ENCODE results near the gene VPS33B.

DNA sequence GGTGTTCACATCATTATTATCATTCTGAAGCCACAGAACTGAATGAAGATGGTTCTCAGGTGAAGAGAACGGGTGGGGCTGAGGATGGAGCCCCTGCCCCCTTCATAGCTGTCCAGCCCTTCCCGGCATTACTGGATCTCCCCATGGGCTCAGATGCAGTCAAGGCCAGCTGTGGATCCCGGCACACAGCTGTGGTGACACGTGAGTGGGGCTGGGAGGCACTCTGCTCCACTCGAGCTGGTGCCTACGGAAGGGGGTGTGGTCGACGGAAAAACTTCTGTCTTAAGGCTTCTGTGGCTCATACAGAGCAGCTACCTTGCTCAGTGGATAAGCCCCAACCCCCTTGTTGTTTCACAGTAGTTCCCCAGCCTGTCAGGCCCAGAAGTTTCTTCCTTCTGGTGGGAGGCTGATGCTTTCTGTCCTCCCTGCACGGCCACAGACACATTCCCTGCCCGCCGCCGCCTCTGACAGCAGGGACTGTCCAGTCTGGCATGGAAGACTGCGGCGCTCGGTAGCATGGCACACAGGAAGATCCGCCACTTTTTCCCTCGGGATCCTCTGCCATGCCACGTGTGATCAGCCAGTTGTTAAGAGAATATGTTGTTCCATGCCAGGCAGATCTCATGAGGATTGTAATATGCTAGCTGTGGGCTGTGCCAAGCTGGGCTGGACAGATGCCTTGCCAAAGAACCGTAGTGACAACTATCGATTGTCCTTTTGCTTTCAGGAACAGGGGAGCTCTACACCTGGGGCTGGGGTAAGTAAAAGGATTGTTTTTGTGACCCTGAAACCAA is 61.9 kb downstream of the VPS33B start:
- TF ChIP-seq EP300 (IDR thresholded peaks at IDR 0.05; ENCODE audit: borderline replicate concordance): no peak
- TF ChIP-seq TCF12 (IDR thresholded peaks at IDR 0.05; ENCODE audit: low read depth): no peak
- no peak for TF ChIP-seq ZBTB7A (IDR thresholded peaks at IDR 0.05; ENCODE audit: low read depth)
- TF ChIP-seq RAD21 (IDR thresholded peaks at IDR 0.05; ENCODE audit: low read depth): no peak
- TF ChIP-seq YY1 (IDR thresholded peaks at IDR 0.05; ENCODE audit: low read depth): no peak
- TF ChIP-seq, protein P1, sequence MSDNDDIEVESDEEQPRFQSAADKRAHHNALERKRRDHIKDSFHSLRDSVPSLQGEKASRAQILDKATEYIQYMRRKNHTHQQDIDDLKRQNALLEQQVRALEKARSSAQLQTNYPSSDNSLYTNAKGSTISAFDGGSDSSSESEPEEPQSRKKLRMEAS (IDR thresholded peaks at IDR 0.05): no peak
- no peak for TF ChIP-seq NFIC (IDR thresholded peaks at IDR 0.05)
- TF ChIP-seq, protein P2, sequence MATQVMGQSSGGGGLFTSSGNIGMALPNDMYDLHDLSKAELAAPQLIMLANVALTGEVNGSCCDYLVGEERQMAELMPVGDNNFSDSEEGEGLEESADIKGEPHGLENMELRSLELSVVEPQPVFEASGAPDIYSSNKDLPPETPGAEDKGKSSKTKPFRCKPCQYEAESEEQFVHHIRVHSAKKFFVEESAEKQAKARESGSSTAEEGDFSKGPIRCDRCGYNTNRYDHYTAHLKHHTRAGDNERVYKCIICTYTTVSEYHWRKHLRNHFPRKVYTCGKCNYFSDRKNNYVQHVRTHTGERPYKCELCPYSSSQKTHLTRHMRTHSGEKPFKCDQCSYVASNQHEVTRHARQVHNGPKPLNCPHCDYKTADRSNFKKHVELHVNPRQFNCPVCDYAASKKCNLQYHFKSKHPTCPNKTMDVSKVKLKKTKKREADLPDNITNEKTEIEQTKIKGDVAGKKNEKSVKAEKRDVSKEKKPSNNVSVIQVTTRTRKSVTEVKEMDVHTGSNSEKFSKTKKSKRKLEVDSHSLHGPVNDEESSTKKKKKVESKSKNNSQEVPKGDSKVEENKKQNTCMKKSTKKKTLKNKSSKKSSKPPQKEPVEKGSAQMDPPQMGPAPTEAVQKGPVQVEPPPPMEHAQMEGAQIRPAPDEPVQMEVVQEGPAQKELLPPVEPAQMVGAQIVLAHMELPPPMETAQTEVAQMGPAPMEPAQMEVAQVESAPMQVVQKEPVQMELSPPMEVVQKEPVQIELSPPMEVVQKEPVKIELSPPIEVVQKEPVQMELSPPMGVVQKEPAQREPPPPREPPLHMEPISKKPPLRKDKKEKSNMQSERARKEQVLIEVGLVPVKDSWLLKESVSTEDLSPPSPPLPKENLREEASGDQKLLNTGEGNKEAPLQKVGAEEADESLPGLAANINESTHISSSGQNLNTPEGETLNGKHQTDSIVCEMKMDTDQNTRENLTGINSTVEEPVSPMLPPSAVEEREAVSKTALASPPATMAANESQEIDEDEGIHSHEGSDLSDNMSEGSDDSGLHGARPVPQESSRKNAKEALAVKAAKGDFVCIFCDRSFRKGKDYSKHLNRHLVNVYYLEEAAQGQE (IDR thresholded peaks at IDR 0.05; ENCODE audit: low read depth): no peak
- TF ChIP-seq, protein P3, sequence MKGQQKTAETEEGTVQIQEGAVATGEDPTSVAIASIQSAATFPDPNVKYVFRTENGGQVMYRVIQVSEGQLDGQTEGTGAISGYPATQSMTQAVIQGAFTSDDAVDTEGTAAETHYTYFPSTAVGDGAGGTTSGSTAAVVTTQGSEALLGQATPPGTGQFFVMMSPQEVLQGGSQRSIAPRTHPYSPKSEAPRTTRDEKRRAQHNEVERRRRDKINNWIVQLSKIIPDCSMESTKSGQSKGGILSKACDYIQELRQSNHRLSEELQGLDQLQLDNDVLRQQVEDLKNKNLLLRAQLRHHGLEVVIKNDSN (IDR thresholded peaks at IDR 0.05): no peak
- no peak for TF ChIP-seq TAF1 (IDR thresholded peaks at IDR 0.05; ENCODE audit: low read depth)

Measured in Ishikawa (cell line).